Fibroblast of skin of abdomen (primary cell): ENCODE results near the gene ZNF616.
A peak's percentile ranks its signal among the peaks of the same experiment; 100 is the strongest.
"Not testable (repeated sequence)": the region's sequence is repeated elsewhere in the genome, so short reads cannot be mapped to it uniquely, and the experiment has no call there.

Source experiments
- DNase-seq: peaks from one replicate; pipeline ENCODE4 v3.0.0-alpha.2; 2013

Gene ZNF616

GRCh38 chr19:52102782-52103181 lies 37.0 kb downstream of the ZNF616 start:
- no peak for DNase-seq

GRCh38 chr19:52101866-52102562 lies 37.7 kb downstream of the ZNF616 start:
- no peak for DNase-seq

GRCh38 chr19:52099497-52100138 lies 40.1 kb downstream of the ZNF616 start:
- DNase-seq: no peak

- not testable (repeated sequence) for DNase-seq
These were observed 43.3 kb downstream of the ZNF616 start for GRCh38 chr19:52096416-52096815.

DNA sequence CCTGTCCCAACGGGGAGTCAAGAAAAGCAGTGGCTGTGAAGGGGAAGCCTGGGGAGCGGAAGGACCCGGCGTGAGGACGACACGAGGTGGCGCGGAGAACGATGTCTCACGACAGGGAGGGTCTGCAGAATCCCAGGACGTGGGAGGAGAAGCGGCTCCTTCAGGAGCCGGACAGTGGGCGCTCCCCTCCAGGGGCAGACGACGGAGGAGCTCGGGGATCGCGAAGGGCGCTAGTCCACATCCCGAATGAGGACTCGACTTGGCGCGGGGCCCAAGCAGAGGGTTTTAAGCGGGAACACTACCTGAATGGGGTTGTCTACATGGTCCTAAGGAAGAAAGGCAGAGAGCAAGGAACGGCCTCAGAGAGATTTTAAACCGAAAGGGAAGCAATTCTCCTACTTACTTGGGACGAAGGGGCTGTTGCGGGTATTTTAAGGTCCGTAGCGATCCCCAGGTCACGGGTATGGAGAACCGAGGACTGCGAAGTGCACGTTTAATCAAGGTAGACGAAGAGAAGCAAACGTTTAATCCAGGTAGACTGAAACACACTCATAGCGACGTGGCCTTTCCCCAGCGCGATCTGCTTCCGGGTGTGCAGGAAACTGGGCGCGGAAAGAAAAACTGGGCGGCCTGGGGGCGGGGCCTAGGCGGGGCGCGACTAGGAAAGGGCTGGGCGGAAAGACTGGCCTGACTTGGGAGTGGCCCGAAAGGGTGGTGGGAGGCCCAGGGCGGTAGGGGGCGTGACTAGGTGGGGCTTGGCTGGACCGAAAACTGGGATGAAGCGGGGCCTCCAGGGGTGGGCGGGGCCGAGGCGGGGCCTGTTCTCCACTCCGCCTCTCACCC lies 44.3 kb downstream of the ZNF616 start, which contains the start of gene ZNF841:
ZNF841 (minus strand) TSS at position 594 of the 843 bp plus-strand sequence. CDS start 10,964 bp downstream, outside the sequence.
- peak; percentile 92 for DNase-seq

GRCh38 chr19:52094526-52095130 lies 45.1 kb downstream of the ZNF616 start:
- no peak for DNase-seq

GRCh38 chr19:52086481-52086880 lies 53.3 kb downstream of the ZNF616 start:
- no peak for DNase-seq

- DNase-seq: no peak
These were observed 69.2 kb downstream of the ZNF616 start for GRCh38 chr19:52070496-52070895.

DNA sequence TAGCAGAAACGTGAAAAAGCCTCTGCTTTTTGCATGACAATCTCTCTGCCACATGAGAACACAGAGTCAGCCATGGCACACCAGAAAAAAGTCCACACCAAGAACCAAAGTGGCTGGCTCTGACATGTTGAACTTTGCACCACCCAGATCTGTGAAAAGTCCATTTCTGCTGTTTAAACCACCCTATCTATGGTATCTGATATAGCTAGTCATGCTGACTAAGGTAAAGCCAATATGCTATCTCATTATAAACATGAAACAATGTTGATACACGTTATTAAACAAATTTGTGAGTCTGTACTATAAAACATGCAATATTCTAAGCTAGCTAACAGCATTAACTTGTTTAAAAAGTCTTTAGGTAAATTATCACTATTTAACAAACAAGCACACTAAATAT lies 70.1 kb downstream of the ZNF616 start:
- DNase-seq: no peak

DNA sequence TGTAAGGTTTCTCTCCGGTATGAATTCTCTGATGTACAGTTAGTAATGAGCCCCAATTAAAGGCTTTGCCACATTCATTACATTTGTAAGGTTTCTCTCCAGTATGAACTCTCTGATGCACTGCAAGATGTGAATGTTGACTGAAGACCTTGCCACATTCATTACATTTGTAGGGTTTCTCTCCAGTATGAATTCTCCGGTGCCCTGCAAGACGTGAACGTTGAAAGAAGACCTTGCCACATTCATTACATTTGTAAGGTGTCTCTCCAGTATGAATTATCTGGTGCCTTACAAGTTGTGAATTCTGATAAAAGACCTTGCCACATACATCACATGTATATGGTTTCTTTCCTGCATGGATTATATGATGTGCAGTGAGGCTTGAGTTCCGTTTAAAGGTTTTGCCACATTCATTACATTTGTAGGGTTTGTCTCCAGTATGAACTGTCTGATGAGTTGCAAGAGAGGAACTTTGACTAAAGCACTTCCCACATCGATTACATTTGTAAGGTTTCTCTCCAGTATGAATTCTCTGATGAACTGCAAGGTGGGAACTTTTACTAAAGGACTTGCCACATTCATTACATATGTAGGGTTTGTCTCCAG lies 73.4 kb downstream of the ZNF616 start:
- DNase-seq: no peak

DNA sequence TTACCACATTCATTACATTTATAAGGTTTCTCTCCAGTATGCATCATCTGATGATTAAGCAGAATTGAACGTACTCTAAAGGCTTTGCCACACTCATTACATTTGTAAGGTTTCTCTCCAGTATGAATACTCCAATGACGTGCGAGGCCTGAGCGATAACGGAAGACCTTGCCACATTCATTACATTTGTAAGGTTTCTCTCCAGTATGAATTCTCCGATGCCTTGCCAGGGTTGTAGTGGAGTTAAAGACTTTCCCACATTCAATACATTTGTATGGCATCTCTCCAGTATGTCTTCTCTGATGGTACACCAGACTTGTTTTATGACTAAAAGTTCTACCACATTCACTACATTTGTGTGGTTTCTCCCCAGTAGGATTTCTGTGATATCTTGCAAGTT lies 74.3 kb downstream of the ZNF616 start:
- no peak for DNase-seq
